GM12801 (cell line): ENCODE measurements around the gene YTHDC2.

ENCODE experiments used
- CTCF ChIP-seq: IDR thresholded peaks from one replicate; pipeline ENCODE4 v1.5.1; 2011; ENCODE audit warnings: control low read depth; ENCODE audit not compliant: insufficient read length; ENCODE audit errors: extremely low read depth

The YTHDC2 gene

GRCh38 chr5:113488645-113489184 lies 24.8 kb upstream of the YTHDC2 start:
- TF ChIP-seq CTCF, result no peak

- no peak for TF ChIP-seq CTCF
Measured at GRCh38 chr5:113489299-113489698, 24.2 kb upstream of the YTHDC2 start.

GRCh38 chr5:113490317-113490716 lies 23.2 kb upstream of the YTHDC2 start:
- TF ChIP-seq CTCF, result no peak

GRCh38 chr5:113491022-113491421 lies 22.5 kb upstream of the YTHDC2 start:
- TF ChIP-seq CTCF, result no peak

GRCh38 chr5:113493446-113493845 lies 20.0 kb upstream of the YTHDC2 start:
- TF ChIP-seq CTCF, result no peak

- no peak for TF ChIP-seq CTCF
Measured at GRCh38 chr5:113495422-113495841, 18.1 kb upstream of the YTHDC2 start.

GRCh38 chr5:113502073-113502472 lies 11.4 kb upstream of the YTHDC2 start:
- no peak for TF ChIP-seq CTCF
